Lower leg skin (tissue), 4 donors: ENCODE data around the gene LMOD1. TPM values are rescaled to one million over a fixed set of nuclear protein-coding genes. Genes with fewer than 3 reads are reported as not detected.
A peak's percentile ranks its signal among the peaks of the same experiment; 100 is the strongest.
"Not testable (repeated sequence)": the region's sequence is repeated elsewhere in the genome, so short reads cannot be mapped to it uniquely, and the experiment has no call there.

Source experiments
- DNase-seq, 2 donors: peaks; one replicate each; pipeline ENCODE4 v3.0.0-alpha.2; 2019; ENCODE audit warnings: low spot score in 2 of 2
- H3K4me3 ChIP-seq: fragments of 200-600 bp; sonication (generic); 2 replicates; pipeline ENCODE4 v1.5.1; 2017; ENCODE audit warnings: mild to moderate bottlenecking, low read depth; ENCODE audit not compliant: poor library complexity, severe bottlenecking
- CTCF ChIP-seq, 3 donors: fragments of 450-650 bp; IDR thresholded peaks; one replicate each; pipeline ENCODE4 v1.5.1; 2016; ENCODE audit warnings: antibody characterized with exemption in 3 of 3, mild to moderate bottlenecking in 3 of 3, moderate library complexity in 2 of 3
- POLR2A ChIP-seq, 2 donors: fragments of 450-650 bp; IDR thresholded peaks; one replicate each; pipeline ENCODE4 v1.6.1; 2016 to 2017; ENCODE audit warnings: antibody characterized with exemption in 2 of 2, mild to moderate bottlenecking in 1 of 2, moderate library complexity in 1 of 2
- WGBS, 2 donors: methylation state at CpG; one replicate each; pipeline ENCODE4 v1.1.5; 2018; 5-methylcytosine and 5-hydroxymethylcytosine counted together
- intact Hi-C: fragments of 100-400 bp; cut with DNase I; formaldehyde crosslinking; loops from one replicate; pipeline ENCODE4 v1.15.0; 2023; ENCODE audit warnings: low total_unique reads
- total RNA-seq, 4 donors: library from RNA; depleted of rRNA; stranded (reverse); fragments of >200 nt; gene quantifications; one replicate each; pipeline ENCODE4 v1.1.0, GENCODE V29; 2016

LMOD1 gene
- total RNA-seq, 4 donors from 2014 or later: 11.2 to 56.7 (median 23.4) TPM

GRCh38 chr1:201966171-201966570, 19.8 kb upstream of the LMOD1 start:
- 92 to 93% methylated on average over 5 of the region's 5 CpGs for WGBS, 2 donors
- intact Hi-C loops: no loop called here
- TF ChIP-seq CTCF (IDR thresholded peaks at IDR 0.05) (no peak), POLR2A (IDR thresholded peaks at IDR 0.05) (no peak)
- H3K4me3 ChIP-seq: no peak overlapping the region
- DNase-seq: no peak

- TF ChIP-seq POLR2A (IDR thresholded peaks at IDR 0.05): no peak
- TF ChIP-seq CTCF (IDR thresholded peaks at IDR 0.05): no peak
- 89 to 93% methylated on average over 1 of the region's 1 CpG for WGBS, 2 donors
- intact Hi-C loops: no loop called here
- DNase-seq: no peak
- no peak overlapping the region for H3K4me3 ChIP-seq
Measured at GRCh38 chr1:201964261-201964660, 17.9 kb upstream of the LMOD1 start.

GRCh38 chr1:201962382-201962781, 16.0 kb upstream of the LMOD1 start:
- peak in 1 of 2 donors; percentile 72 for DNase-seq
- WGBS, 2 donors: 92 to 95% methylated on average over 10 of the region's 10 CpGs
- H3K4me3 ChIP-seq, intact Hi-C loops: not testable (repeated sequence)

GRCh38 chr1:201958348-201958747, 12.0 kb upstream of the LMOD1 start:
- intact Hi-C loops: no loop called here
- DNase-seq: peak in 1 of 2 donors; percentile 58
- WGBS, 2 donors: 93 to 95% methylated on average over 5 of the region's 5 CpGs
- TF ChIP-seq POLR2A (IDR thresholded peaks at IDR 0.05): no peak
- no peak for TF ChIP-seq CTCF (IDR thresholded peaks at IDR 0.05)
- no peak overlapping the region for H3K4me3 ChIP-seq

- TF ChIP-seq CTCF (IDR thresholded peaks at IDR 0.05) (no peak), POLR2A (IDR thresholded peaks at IDR 0.05) (no peak)
- H3K4me3 ChIP-seq: peak overlapping the region; percentile 89
- peak in 1 of 2 donors; percentile 78 for DNase-seq
- 0% methylated on average over 17 of the region's 17 CpGs for WGBS, 2 donors
- intact Hi-C loops: no loop called here
Measured at GRCh38 chr1:201955729-201956143, 9.4 kb upstream of the LMOD1 start.

- intact Hi-C loops: no loop called here
- 0 to 1% methylated on average over 33 to 43 of the region's 43 CpGs for WGBS, 2 donors
- TF ChIP-seq POLR2A (IDR thresholded peaks at IDR 0.05) (peak in 1 of 2 donors; percentile 21), CTCF (IDR thresholded peaks at IDR 0.05) (no peak)
- DNase-seq: peak; percentile 97 to 99
- H3K4me3 ChIP-seq: peak within 1 kb of the TSS; percentile 89
Measured at GRCh38 chr1:201955009-201955728, 8.8 kb upstream of the LMOD1 start, which contains the start of gene TIMM17A. Gene TIMM17A, plus strand, starts transcription at chr1:201955503. Its CDS starts 24 bp downstream, at chr1:201955527.
